ENCODE data around the gene SEPHS2.

DNA sequence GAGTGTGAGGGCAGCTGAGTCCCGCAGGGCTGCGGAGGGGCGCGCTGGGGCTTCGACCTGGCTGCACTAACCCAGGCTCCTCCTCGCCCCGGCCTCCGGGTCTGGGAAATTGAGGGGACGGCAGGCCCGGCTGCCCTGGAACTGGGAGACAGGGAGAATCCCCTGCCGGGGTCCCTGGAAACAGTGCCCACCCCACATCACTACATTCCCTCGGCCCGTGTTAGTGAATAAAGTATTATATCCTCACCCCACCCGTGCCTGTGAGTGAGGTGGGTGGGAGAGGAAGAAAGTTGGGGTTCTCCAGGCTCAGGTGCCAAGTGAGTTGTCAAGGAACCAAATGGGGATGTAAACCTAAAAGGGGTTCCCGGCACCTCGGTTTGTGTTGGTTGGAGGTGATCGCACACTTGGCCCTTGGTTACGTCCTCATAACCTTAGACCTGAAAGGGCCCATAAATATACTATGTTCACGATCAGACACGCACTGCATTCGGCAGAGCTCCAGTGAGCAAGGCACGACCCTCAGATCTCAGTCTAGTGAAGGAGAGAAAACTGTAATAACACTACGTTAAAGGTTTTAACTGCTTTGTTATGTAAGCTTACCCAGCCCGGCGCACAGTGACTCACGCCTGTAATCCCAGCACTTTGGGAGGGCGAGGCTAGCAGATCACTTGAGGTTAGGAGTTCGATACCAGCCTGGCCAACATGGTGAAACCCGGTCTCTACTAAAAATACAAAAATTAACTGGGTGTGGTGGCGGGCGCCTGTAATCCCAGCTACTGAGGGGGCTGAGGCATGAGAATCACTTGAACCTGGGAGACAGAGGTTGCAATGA lies 27.1 kb downstream of the SEPHS2 start:
- TF ChIP-seq, protein P1, sequence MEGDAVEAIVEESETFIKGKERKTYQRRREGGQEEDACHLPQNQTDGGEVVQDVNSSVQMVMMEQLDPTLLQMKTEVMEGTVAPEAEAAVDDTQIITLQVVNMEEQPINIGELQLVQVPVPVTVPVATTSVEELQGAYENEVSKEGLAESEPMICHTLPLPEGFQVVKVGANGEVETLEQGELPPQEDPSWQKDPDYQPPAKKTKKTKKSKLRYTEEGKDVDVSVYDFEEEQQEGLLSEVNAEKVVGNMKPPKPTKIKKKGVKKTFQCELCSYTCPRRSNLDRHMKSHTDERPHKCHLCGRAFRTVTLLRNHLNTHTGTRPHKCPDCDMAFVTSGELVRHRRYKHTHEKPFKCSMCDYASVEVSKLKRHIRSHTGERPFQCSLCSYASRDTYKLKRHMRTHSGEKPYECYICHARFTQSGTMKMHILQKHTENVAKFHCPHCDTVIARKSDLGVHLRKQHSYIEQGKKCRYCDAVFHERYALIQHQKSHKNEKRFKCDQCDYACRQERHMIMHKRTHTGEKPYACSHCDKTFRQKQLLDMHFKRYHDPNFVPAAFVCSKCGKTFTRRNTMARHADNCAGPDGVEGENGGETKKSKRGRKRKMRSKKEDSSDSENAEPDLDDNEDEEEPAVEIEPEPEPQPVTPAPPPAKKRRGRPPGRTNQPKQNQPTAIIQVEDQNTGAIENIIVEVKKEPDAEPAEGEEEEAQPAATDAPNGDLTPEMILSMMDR (IDR thresholded peaks at IDR 0.05): no peak
- TF ChIP-seq POLR2A (IDR thresholded peaks at IDR 0.05): no peak
- TF ChIP-seq EP300 (IDR thresholded peaks at IDR 0.05): no peak
- TF ChIP-seq POLR2AphosphoS5 (IDR thresholded peaks at IDR 0.05): no peak

Data from stomach (tissue), 4 donors.